Activated CD8-positive, alpha-beta memory T cell treated with anti-CD3 and anti-CD28 coated beads, Interleukin-2, amount 50 U/mL, for 1 hour (primary cell): ENCODE data around the gene KLF16.

Experiments used
- DNase-seq: peaks from one replicate; pipeline ENCODE4 v3.0.0-alpha.2; 2020; ENCODE audit errors: extremely low read depth

KLF16 gene

DNA sequence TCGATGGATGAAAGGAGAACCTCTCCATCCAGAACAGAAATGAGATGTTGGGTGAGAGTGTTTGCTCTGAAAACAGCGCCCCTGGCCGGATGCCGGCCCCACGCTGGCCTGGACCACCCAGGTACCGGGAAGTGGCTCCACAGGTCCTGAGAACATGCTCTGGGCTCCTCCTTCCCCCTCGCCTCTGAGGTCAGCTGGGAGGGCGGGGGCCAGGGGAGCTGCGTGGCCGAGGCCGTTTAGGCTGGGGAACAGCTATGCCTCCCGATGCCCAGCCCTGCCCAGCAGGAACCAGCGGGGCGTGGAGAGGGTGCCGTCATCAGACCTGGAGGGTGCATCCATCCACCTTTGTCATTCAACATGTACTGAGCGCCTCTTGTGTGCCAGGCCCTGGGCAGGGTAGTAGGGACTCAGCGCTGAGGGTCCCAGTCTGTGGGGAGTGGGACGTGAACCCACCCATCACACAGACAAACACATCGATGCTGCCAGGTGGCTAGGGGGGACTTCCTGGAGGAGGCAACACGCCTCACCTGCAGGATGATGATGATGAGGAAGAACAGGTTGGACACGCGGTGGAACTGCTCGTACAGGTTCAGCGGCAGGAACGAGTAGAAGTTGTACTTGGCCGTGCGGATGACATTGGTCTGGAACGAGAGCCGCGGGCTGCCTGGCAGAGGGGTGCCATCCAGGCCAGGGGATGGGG is 55.5 kb downstream of the KLF16 start:
- no peak for DNase-seq

DNA sequence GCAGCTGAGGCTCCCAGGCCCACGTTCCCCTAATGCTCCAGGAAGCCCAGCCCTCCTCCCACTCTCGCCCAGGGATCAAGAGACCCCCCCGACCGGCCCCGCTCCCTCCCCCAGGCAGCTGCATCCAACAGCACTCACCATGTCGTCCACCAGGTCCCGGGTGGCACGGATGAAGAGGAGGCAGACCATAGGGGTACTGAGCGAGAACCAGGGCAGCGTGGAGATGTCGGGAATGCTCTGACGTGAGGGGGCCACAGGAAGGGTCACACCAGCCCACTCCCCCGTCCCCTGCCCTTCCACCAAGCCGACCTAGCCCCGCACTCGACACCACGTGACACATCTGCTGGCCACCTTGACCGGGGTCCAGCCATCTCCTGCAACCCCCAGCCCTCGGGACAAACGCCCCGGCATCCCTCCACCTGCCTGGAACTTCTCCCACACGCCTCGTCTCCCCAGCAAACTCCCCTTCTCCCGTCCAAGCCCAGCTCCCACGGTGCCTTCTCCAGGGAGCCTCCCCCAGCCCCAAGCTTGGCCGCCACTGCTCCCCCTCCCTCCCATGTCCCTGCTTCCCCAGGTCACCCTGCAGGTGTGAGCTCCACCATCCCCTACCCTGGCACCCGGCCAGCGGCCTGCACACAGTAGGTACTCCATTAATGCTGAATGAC is 56.2 kb downstream of the KLF16 start:
- no peak for DNase-seq

DNA sequence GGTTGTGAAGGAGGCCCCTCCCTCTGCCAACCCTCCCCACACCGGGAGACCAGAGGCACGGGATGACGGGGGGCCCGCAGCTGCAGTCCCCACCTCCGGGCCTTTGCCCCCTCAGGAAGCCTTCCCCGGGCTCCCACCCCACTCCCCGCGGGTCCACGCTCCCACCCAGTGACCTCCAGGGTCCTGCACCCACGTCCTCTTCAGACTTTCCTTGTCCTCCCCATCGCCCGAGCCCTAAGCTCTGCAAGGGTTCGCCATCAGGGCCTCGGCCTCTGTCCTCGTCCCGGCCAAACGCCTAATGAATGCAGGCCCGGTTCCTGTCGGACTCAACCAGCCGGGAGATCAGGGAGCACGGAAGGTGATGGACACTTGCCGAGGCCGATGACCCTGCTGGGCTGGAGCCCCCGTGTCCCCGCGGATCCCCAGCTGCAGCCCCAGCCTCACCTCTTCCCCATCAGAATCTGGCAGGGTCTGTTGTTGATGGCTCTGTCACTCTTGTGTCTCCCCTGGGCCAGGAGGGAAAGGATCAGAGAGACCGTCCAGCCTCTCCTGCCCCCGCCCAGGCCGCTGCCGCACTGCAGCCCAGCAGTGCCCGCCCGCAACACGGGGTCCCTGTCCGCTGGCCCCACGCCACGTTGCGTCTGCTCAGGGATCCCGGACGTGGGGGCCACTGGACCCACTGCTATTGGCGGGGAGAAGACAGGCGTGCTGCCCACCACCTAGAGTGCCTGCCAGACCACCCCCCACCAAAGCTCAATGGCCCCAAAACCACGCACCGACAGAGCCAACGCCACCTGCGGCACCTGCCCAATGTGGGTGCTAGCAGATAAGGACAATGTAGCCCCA is 57.0 kb downstream of the KLF16 start:
- no peak for DNase-seq

DNA sequence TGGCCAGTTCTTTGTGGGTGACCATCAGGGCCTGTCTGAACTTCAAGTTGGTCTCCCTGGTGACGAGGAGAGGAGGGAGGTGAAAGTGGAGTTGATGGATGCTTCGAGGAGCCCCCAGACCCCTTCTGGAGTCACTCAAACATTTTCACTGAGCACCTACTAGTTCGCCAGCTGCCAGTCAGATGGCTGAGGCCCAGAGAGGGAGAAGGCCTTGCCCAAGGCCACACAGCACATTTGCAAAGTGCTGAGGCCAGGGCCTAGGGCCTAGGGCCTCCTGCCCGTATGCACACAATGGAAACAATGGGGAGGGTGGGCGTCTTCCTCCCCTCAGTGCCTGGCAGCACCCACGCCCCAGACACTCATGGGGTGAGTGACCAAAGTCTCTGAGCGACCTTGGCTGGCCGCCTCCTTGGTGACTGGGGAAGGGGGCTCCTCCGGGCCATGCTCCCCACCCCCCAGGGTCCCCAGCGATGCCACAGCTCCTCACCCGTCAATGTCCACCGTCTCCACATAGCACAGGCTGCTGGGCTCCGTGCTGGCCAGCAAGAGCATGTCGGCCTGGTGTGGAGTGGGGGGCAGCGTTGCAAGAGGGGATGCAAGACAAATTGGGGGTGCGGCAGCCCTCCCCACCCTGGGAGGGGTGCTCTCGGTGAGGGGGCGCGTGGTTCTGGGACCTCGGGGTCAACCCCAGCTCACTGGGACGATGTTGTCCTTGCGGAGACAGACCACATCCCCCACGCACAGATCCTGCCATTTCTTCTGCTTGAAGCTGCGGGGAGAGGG is 57.8 kb downstream of the KLF16 start:
- DNase-seq, result no peak

DNA sequence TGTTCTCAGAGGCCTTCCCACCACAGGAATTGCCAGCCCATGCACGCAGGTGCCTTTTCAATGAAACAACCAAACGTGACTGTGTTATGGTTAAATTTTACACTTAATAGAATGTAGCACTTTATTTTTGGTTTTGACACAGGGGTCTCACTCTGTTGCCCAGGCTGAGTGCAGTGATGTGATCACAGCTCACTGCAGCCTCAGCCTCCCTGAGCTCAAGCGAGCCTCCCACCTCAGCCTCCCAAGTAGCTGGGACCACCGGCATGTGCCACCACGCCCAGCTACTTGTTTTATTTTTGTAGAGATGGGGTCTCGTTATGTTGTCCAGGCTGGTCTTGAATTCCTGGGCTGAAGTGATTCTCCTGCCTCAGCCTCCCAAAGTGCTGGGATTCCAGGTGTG is 58.5 kb downstream of the KLF16 start:
- DNase-seq, result no peak
